GM18909 (cell line): ENCODE measurements around the gene PWP1.

Experiments used
- ATAC-seq: cut with Tn5 transposase; IDR thresholded peaks from one replicate; pipeline ENCODE4 v1.9.1; 2021; ENCODE audit warnings: mild to moderate bottlenecking; ENCODE audit not compliant: unreplicated experiment, poor library complexity

PWP1 gene

GRCh38 chr12:107731366-107731765, 45.8 kb downstream of the PWP1 start:
- no peak for ATAC-seq

- ATAC-seq = no peak
These were observed 46.8 kb downstream of the PWP1 start for GRCh38 chr12:107732365-107732764.

DNA sequence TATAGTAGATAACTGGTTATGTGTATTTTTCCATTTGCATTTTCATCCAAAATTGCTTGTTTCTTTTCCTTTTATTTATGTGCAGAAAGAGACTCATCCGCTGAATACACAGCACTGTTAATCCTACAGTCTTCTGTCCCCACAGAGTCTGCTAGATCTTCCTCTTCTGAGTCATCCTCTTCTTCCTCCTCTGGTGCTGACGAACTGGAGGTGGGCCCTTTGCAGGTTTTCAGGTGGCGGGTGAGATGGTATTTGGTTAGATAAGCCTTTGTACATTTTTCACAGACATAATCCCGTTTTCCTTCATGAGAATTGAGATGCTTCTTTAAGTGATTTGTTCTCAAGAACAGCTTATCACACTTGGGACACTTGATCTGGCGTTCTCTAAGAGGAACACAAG, 48.5 kb downstream of the PWP1 start:
- ATAC-seq = no peak

GRCh38 chr12:107735763-107736162, 50.2 kb downstream of the PWP1 start:
- ATAC-seq = no peak

DNA sequence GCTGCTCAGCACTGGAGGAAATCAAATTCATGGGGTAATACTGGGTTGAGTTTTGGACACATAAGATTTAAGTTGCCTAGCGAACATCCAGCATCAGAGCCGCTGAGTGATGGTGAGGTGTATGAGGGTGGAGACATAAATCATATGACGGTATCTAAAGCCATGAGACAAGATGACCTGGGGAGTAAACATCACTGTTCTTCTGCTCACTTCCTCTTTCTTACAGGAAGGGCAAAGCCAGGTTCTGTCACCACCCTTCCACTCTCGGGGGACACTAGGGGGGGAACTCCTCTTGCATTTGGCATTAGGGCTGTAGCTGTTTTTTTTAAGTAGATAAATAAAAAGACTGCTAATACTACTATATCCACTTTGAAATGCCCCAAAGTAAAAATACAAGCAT, 51.3 kb downstream of the PWP1 start:
- peak; percentile 95 for ATAC-seq

GRCh38 chr12:107748472-107748871, 62.9 kb downstream of the PWP1 start:
- ATAC-seq = no peak

DNA sequence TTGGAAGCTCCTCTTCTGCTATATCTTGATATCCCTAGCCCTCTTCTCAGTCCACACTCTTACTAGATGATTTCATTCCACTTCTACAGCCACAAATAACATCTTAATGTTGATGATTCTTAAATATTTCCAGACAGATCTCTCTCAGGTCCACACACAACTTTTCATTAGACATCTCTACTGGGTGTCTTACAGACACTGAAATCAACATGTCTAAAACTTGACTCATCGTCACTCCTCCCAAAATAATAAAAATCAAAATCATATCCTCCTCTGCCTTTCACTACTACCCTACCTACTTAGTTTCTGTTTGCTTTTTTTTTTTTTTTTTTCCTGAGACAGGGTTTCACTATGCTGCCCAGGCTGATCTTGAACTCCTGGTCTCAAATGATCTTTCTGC, 63.5 kb downstream of the PWP1 start:
- ATAC-seq = no peak

GRCh38 chr12:107759410-107759809, 73.8 kb downstream of the PWP1 start:
- ATAC-seq = no peak

- ATAC-seq = peak; percentile 25
These were observed 74.7 kb downstream of the PWP1 start for GRCh38 chr12:107760207-107760808.

GRCh38 chr12:107760809-107761501, 75.4 kb downstream of the PWP1 start, which contains the start of gene PRDM4:
PRDM4 (minus strand) TSS chr12:107761137; CDS start chr12:107760515, 622 bp downstream.
- ATAC-seq = peak; percentile 92

GRCh38 chr12:107761502-107761904, 75.9 kb downstream of the PWP1 start:
- peak; percentile 5 for ATAC-seq
